Measurements from ENCODE around the gene ARHGAP24.

The ARHGAP24 gene

DNA sequence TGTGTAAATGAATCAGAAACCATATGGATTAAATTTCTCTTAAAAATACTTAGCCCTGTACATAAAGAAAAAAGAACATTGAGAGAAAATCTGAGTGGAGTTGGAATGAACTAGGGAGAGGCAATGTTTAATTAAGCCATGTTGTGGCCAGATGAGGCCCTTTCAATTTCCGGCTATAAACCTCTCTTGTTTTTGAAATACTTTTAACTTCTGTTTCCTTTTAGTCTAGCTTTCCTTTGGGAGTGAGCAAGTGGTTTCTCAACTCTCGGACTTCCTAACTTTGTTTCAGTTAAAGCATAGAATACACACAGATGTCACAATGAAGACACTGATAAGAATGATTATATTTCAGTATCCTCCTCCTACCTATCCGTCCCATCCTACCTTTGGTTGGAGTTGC, 197.2 kb downstream of the ARHGAP24 start:
- in situ Hi-C loops (cut with HindIII; ENCODE audit: low sequenced_read_pairs): no loop called here

DNA sequence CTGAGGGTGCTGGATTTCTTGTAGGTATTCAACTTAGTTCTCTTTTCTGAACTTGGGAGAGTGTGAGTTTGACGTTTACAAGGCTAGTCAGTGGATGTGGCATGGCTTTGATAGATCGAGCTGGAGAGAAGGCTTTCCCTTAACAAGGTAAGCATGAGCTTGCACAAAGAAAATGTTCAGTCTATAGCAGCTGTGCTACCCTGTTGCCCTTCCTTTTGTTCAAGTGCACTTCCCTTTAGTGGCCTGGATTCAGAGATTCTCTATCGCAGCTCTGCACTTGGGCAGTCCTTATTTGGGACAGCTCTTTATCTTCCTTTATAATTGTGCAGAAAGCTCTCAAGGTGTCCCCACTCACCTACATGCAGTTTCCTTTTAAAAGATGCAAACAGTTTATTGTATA, 198.0 kb downstream of the ARHGAP24 start:
- DNase-seq (ENCODE audit: low read depth, low spot score): no peak
- in situ Hi-C loops (cut with HindIII; ENCODE audit: low sequenced_read_pairs): no loop called here
- TF ChIP-seq, protein P1, sequence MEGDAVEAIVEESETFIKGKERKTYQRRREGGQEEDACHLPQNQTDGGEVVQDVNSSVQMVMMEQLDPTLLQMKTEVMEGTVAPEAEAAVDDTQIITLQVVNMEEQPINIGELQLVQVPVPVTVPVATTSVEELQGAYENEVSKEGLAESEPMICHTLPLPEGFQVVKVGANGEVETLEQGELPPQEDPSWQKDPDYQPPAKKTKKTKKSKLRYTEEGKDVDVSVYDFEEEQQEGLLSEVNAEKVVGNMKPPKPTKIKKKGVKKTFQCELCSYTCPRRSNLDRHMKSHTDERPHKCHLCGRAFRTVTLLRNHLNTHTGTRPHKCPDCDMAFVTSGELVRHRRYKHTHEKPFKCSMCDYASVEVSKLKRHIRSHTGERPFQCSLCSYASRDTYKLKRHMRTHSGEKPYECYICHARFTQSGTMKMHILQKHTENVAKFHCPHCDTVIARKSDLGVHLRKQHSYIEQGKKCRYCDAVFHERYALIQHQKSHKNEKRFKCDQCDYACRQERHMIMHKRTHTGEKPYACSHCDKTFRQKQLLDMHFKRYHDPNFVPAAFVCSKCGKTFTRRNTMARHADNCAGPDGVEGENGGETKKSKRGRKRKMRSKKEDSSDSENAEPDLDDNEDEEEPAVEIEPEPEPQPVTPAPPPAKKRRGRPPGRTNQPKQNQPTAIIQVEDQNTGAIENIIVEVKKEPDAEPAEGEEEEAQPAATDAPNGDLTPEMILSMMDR (IDR thresholded peaks at IDR 0.05; ENCODE audit: low read depth, low read length): no peak
- no peak overlapping the region for H3K4me3 ChIP-seq (ENCODE audit: low read depth, low read length)

More for the DNA sequence above, 197.2 kb downstream of the ARHGAP24 start:
- TF ChIP-seq, protein P1 (IDR thresholded peaks at IDR 0.05; ENCODE audit: low read depth, low read length): no peak
- no peak overlapping the region for H3K4me3 ChIP-seq (ENCODE audit: low read depth, low read length)
- DNase-seq (ENCODE audit: low read depth, low spot score): no peak

DNA sequence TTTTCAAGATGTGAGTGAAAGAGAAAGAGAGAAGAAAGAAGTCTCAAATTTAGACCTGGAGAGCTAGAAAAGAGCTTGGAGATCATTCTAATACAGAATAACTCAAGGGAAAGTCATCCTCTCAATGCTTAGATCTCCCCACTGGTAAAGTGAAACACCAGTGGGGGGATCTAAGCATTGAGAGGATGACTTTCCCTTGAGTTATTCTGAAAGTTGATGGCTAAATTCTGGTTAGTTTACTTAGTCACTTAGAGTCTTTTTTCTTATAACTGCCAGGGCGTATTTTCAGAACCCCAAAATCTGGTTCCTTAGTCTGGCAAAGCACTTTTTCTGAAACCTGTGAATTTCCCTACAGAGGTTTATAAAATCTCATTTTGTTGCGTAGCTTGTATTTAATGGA, 198.6 kb downstream of the ARHGAP24 start:
- TF ChIP-seq, protein P1 (IDR thresholded peaks at IDR 0.05; ENCODE audit: low read depth, low read length): no peak
- no peak overlapping the region for H3K4me3 ChIP-seq (ENCODE audit: low read depth, low read length)
- in situ Hi-C loops (cut with HindIII; ENCODE audit: low sequenced_read_pairs): no loop called here
- no peak for DNase-seq (ENCODE audit: low read depth, low spot score)

DNA sequence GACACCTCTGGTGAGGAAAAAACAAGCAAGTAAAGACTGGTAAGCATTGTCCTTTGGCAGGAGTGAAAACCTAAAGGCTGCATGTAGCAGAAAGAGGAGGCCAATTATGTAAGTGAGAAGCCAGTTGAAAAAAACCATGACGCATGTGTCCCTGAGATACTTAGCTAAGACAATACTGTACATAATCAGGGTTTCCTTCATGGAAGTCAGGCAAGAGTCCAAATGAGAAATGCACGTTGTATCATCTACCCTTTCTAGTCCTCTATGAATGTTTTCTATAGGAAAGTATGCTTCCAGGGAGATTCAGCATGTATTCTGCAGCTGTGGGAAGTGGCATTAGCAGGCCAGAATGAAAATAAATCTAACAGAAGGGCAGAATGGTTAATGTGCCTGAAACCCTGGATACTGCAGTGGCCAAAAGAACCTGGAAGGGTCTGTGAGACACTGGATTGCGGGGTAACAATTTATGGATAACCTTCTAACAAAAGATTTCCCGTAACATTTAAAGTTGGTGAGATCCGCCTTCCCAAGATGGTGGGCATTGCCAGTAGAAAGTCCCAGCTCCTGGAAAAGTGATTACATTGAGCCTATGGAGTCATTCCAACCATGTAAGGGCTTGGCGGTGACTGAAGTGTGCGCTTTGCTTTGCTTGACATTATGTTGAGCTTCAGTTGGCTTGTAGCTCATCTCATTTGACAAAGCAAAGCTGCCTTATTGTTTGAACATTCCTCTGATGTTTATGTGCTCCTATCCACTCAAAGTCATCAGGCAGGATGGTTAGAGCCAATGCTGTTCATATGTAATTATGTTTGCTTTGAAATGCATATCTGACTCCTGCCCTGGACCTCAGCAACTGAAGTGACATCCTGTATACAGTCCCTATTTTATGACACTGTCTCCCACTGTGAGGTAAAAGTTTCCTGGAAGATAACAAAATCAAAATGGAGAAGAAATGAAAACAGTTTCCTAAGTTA, 200.4 kb downstream of the ARHGAP24 start:
- TF ChIP-seq, protein P1 (IDR thresholded peaks at IDR 0.05; ENCODE audit: low read depth, low read length): no peak
- H3K4me3 ChIP-seq (ENCODE audit: low read depth, low read length): no peak overlapping the region
- in situ Hi-C loops (cut with HindIII; ENCODE audit: low sequenced_read_pairs): no loop called here
- no peak for DNase-seq (ENCODE audit: low read depth, low spot score)

DNA sequence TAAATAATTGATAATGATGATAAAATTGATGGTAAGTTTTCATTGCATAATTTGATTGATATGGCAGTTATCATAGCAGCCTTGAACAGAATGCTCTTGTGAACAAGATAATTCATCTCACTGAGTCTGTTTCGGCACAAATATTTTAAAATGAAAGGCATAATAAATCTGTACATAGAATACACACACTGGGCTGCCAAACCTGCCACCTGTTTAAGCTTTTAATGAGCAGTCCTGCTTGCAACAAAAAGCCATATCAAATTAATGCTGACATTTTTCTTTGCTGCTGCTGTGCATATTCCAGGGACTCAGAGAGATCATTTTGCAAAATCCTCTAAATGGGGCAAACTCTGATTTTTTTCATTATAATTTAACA, 201.1 kb downstream of the ARHGAP24 start:
- TF ChIP-seq, protein P1 (IDR thresholded peaks at IDR 0.05; ENCODE audit: low read depth, low read length): no peak
- DNase-seq (ENCODE audit: low read depth, low spot score): no peak
- in situ Hi-C loops (cut with HindIII; ENCODE audit: low sequenced_read_pairs): no loop called here
- no peak overlapping the region for H3K4me3 ChIP-seq (ENCODE audit: low read depth, low read length)

DNA sequence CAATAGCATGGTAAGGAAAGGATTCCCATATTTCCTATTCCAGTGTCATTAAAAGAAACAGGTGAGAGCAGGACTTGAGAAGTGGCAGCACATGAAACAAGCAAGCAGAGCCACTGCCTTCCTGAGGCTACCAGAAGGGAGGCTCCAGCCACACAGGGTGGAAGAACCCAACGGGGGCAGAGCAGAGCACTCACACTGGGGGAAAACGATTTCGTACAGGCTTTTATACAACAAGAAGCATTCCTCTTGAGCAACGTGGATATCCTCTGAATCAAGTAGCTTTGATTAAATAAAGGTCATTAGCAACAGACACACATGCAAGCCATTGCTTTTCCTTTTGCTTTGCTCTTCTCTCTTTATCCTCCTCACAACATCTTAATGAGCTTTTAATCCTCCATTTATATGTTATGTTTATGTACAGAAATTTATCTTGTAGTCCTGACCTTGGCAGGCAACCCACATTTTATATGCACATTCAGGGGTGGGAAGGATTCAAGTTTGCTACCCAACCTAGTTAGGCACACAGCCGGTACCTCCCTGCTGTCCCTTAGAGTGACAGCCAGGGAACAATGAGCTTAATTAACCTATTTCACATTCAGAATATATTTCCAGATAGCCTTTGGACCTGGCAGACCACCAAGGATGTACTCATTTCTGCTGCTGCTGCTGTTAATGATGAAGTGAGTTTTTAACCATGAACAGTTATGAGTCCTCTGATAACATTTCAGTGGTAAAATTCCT, 202.1 kb downstream of the ARHGAP24 start:
- DNase-seq (ENCODE audit: low read depth, low spot score): no peak
- no peak overlapping the region for H3K4me3 ChIP-seq (ENCODE audit: low read depth, low read length)
- in situ Hi-C loops (cut with HindIII; ENCODE audit: low sequenced_read_pairs): no loop called here
- TF ChIP-seq, protein P1 (IDR thresholded peaks at IDR 0.05; ENCODE audit: low read depth, low read length): no peak

All from astrocyte of the spinal cord (primary cell).